HG03175 (cell line): Measurements from ENCODE around the gene MYO15B.
A peak's percentile ranks its signal among the peaks of the same experiment; 100 is the strongest.
"Not testable (repeated sequence)": the region's sequence is repeated elsewhere in the genome, so short reads cannot be mapped to it uniquely, and the experiment has no call there.

Experiments used
- ATAC-seq: cut with Tn5 transposase; IDR thresholded peaks from one replicate; pipeline ENCODE4 v1.9.1; 2021; ENCODE audit warnings: mild to moderate bottlenecking, moderate library complexity; ENCODE audit not compliant: unreplicated experiment

MYO15B gene

DNA sequence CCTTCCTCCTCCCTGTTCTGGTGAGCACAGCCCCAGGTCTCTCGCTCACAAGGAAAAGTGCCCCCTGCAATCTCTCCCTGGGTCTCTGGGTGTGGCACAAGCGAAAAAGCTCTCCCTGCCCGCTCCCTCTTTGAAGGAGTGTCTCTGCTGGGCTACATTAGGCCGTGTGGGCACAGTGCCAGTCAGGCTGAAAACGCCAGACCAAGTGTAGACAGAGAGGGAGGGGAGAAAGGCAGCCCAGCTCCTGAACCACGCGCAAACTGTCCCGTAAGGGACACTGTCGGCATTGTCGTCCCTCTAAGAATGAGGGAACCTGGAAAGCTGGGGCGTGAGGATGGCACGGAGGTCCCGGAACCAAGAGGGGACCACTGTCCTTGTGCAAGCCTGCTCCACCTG, 49.5 kb downstream of the MYO15B start:
- ATAC-seq, result no peak

DNA sequence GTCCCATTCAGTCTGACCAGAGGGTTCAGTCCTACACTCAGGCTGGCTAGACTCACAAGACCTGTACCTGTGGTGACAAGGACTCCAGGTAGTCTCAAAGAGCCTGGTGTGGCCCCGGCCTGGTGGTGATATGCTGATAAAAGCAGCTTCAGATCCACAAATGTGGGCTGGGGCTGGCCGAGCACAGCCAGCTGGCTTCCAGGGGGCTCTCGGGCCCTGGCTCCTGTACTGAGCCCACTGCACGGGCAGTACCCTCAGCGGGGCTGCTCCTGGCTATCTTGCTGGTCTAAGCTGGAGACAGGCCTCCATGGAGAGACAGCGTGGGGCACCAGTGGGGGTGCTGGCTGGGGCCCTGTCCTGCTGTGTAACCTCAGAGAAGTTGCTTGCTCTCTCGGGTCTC, 50.0 kb downstream of the MYO15B start:
- no peak for ATAC-seq

DNA sequence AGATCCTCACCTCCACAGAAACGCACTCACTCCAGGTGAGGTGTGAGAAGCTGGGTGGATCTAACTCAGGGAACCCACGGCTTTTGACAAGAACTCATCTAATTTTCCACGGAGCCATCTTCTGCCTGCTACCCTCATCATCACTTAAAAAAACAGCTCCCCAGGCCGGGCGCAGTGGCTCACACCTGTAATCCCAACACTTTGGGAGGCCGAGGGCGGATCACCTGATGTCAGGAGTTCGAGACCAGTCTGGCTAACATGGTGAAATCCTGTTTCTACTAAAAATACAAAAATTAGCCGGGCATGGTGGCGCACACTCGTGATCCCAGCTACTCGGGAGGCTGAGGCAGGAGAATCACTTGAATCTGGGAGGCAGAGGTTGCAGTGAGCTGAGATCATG, 50.4 kb downstream of the MYO15B start:
- not testable (repeated sequence) for ATAC-seq

DNA sequence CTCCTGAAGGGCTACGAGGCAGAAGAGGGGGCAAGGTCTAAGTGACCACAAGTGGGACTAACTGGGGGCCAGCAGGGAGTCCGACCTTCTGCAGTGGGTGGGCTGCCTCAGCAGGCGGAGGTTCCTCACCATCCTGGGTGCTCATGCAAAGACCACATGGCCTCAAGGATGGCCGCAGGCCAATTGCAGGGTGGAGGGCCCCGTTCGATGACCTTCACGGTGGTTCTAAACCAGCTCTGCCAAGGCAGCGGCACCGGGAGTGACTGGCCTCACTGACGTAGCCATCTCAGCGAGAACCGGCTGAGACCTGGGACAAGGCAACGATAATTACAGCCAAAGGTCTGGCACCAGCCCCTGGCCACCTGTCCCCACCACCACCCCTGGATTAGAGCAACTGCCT, 51.3 kb downstream of the MYO15B start:
- no peak for ATAC-seq

DNA sequence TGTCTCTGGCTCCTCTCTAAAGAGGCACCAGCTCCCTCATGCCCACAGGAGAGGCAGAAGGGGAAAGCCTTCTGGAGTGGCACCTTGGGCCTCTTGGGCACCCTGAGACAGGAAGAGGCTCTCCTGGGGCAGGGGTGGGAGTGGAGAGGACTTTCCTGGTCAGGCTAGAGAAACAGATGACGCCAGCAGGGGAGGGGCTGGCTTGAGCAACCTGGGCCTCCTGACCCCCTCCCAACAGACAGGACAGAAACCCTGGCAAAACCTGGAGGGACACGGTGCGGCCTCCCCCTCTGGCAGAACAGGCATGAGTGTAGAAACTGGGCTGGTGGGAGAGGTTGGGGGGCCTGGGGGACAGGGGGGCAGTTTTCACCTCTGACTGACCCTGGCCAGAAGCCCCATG, 51.7 kb downstream of the MYO15B start:
- ATAC-seq, result no peak

DNA sequence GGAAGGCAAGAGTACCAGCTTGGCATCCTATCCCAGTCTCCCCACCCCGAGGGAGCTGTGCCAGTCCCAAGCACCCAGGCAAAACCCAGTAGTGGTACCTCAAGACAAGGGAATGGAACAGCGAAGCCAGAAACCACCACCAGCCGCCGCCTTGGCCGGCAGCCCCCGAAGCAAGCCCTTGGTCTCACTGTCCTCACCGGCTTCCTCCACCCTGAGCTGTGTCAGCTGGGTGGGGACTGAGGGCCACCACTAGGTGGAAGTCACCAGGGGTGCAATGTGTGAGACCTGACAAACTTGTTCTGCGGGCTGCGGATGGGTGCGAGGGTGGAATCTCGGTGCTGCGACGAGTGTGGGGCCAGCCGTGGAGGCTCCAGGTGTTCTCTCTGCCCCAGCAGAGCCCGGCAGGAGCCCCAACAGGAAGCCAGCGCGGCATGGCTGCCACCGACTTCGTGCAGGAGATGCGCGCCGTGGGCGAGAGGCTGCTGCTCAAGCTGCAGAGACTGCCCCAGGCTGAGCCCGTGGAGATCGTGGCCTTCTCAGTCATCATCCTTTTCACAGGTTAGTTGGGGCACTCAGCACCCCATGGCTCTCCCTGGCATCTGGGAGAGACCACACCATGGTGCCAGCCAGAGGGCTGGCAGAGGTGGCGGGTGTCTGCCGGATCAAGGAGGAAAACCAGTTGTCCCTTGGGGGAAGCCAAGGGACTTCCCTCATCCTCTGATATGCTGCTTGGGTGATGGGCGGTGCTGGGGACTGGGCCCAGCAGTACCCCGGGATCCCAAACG, 52.4 kb downstream of the MYO15B start:
- no peak for ATAC-seq

DNA sequence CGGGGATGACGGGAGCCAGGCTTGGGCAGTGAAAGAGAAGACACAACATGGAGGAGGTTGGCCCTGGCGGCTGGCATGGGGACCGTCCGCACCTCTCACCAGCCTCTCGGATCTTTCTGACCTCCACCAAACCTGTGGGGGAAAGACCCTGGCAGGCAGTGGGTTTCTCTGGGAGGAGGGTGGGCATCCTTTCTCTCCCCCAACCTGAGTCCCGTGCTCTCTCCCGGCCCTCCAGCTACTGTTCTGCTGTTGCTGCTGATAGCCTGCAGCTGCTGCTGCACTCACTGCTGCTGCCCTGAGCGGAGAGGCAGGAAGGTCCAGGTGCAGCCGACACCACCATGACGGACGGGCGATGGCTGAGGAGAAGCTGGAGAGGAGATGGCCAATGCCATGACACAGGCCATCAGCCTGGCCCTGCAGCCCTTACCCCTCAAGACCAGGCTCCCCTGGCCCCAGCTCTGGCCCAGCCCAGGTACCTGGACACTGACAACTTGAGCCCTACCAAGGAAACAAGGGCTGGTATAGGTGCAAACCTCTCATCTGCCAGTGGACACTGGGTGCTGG, 53.0 kb downstream of the MYO15B start:
- ATAC-seq, result no peak

DNA sequence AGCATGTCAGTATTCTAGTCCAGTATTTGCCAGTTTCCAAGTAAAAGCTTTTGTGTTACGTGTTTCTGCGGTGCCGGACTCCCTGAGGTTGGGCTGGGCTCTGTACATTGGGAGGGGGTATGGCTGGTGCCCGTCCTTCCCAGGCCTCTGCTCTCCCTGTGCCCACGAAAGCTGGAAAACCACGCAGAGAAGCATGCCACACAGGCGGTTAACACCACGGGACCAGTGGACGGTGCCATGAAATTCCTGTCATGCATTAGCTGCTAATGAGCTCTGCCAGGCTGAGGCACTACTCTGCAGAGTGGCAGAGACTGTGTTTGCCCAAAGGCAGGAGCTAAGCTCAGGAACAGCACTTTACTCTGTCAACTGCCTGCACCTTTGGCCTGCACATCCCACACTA, 53.7 kb downstream of the MYO15B start:
- no peak for ATAC-seq

DNA sequence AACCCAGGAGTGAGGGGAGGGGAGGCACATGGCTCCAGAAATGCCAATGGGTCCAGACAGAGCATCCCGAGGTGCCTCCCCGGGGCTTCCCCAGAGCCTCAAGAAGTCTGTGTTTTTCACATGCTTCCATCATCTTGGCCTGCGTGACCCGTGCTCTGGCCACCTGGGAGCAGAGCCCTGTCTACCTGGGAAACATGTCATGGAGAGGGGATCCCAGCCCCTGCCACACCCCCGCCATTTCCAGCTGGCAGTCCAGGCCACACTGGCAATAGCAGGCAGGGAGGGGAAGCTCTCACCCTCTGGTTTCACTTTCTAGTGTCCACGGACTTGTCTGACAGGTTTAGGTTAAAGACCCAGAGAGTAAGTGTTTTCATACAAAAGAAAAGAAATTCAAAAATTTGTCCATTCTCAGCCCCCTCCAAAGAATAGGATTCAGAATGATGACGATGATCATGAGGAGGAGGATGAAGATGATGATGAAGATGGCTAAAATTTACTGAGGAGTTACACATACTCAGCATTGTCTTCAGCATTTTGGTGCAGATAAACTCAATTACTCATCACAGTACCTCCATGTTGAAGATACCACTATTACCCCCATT, 54.7 kb downstream of the MYO15B start:
- no peak for ATAC-seq

DNA sequence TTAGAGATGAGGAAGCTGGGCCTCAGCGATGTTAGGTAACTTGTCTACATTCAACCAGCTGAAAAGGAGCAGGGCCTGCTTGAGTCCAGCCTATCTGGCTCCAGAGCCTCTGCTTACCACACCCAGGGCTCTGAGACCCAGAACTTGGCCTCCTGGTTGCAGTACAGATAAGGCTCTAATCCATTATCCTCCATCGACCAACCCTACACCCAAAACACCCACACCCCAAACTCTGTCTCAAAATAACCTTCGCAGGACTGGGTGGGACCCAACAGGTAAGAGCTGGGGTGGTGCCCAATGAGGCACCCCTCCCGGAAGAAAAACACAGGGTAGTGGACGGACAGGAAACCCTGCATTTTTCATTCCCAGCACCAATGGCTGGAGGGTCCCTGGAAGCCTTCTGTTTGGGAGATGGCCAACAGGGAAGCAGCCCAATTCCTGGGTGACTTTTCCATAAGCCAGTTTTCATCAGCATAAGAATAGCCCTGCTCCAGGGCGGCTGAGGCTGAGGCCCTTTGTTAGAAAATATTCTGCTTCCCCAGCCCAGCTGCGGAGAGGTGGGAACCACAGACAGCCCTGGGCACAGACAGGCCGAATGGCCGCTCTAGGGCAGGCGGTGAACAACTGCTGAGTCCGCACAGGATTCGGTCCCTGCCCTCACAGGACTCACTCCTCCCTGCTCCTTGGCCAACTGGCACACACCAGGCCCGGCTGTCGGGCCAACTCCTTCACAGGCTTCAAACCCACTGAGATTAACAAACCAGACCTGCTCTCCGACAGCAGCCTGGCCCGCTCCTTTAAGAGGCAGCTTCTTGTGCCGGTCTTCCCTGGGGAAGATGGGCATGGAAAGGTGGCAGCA, 55.4 kb downstream of the MYO15B start:
- ATAC-seq, result no peak

DNA sequence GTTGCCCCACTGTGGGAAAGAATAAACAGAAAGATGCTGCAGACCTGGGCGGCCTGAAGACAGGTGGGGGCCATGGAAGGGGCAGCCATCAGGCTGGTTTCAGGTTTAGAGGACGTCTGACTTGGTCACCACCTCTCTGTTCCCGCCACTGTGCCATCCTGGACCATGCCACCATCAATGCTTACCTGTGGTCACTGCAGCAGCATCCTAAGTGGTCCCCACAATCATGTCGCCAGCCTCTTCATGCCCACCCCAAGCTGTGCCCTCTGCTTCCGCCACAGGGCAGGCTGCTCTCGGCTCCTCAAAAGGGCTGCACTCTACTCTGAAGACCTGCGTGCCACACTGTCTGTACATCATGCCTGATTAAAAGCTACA, 56.0 kb downstream of the MYO15B start:
- ATAC-seq, result no peak

DNA sequence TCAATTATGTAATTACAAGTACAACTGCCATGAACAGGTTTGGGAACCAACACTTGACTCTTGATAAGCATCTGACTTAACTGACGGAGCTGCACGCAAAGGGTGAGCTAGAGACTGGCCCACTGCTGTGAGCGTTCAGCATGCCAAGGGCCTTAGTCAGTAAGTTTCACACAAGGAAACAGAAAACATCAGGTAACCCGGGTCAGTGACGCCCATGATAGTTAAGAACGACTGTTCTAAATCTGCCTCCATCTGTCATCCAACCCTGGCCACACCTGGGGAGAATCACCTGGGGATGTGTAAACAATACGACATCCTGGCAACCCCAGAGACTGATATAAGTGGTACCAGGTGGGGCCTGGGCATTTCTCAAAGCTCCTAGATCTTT, 57.9 kb downstream of the MYO15B start:
- no peak for ATAC-seq

DNA sequence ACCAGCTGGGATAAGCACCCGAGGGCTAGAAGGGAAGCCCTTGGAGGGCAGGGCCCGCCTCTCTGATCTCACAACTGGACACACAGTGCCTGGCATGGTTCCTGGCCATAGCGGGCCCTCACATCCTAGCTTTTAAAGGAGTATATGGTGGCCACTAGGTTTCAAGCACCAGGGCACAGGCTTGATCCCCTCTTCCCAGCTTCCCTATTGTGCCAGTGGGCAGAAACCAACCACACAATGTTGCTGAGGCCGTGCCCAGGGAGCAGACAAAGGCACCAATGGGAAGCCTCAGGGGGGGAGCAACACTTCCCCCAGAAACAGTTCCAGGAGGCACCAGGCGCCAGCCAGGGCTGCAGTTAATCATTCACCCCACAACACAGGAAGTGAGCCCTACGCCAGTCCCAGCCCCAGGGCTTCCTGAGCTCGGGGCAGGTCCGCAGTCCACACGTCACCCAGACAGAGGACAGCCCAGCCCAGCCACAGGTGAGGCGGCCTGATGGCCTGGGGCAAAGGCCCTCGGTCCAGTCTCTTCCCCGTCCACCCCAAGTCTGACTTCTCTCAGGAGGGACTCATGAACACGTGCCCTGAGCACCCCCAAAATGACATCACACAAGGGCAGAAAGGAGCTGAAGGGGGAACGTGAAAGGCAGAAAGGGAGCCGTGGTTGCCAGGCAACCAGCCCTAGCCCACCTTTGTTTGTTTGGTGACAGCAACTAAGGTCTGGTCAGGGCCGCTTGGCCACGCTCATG, 58.5 kb downstream of the MYO15B start:
- ATAC-seq, result peak; percentile 87

DNA sequence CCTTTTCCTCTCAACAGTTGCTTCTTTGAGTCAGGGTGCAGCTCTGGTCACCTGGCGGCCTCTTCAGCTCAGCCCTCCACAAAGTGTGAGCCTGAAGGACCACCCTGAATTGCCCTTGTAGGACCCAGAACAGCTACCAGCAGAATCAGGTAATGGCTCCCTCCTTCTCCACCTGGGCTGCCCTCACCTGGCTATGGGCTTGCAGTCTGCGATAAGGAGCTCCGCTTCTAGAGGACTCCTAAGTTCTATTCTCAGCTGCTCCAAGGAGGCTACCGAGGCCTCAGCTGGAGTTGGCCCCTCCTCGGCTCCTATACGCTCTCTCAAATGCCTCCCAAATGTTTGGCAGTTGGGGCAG, 59.0 kb downstream of the MYO15B start:
- ATAC-seq, result peak; percentile 11

DNA sequence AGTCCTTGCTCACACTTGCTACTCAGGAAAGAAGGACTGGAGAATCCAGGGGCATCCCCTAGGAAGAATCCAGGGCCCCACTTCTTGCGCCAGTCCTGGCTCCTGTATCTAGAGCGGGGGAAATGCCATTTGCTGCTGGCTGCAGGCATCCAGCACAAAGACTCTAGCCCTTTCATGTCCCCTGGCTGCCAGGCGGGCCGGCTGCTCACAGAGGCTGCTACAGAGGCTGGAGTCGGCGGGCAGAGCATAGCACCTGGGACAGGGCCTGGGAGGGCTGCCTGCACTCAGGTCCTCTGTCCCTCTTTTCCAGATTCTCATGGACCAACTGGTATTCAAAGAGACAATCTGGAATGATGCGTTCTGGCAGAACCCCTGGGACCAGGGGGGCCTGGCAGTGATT, 59.5 kb downstream of the MYO15B start:
- no peak for ATAC-seq

DNA sequence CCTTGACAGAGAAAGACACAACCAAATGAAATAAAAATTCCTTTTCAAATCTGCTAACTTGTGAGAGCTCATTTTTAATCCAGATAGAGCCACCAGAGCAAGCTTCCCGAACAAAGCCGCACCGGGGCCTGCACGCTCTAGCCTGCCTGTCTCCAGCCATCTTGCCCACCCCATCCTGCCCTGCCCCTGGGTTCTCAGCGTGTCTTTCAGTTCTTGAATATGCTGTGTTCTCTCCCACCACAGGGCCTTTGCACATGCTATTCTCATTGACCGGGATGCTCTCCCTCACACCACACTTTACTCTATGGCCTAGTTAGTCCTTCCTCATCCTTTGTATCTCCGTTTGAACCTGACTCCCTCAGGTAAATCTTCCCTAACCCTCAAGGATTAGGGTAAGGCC, 60.3 kb downstream of the MYO15B start:
- no peak for ATAC-seq

DNA sequence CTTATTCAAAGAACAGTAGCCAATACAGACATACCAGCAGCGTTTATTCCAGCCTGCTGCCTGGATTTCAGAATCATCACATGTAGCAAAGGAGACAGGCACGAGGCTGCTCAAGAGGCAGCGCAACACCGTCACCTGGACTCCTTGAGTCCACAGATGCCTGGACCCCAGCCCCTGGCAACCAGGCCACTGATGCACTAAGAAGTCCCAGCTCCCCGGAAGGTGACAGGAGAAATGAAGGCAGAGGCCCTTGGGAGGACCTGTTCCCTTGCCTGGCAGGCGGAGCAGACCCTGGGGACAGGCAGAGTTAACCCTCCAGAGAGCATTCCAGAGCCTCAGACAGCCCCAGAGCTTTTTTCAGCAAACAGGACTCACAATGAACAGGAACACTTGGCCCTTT, 62.1 kb downstream of the MYO15B start:
- ATAC-seq, result no peak

DNA sequence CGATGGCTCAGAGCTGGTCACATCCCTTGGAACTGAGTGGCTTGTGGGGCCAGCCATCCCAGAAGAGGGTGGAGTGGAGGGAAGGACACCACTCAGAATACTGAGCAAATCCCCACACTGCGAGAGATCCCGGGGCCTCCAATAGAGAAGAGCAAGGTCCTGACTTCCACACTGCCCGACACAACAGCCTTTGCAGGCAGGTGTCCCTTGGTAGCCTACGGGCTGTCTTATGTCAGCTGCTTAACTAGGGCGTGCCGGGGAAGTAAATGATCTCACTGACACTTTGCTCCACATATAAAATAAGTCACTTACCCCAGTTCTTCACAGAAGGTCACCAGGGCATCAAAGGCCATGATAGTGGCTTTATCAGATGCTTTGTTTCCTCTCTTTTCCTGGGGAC, 63.3 kb downstream of the MYO15B start:
- ATAC-seq, result no peak

DNA sequence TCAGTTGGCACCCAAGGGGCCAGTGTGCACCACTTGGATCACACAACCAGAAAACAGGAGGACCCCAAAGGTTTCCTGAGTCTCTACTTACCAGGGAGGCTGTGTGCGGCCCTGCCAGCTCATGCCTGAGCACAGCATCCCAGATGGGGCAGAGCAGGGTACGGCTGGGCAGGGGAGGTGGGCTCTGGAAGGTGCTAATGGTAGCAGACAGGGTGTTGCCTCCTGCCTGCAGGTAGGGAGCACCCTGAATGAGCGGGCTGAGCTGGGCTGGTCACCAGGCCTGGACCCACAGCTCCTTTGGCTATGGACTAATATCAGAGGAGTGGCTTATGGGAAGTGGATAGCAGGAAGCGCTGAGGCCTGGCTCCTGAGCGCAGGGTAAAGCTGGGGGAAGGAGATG, 64.7 kb downstream of the MYO15B start:
- no peak for ATAC-seq

DNA sequence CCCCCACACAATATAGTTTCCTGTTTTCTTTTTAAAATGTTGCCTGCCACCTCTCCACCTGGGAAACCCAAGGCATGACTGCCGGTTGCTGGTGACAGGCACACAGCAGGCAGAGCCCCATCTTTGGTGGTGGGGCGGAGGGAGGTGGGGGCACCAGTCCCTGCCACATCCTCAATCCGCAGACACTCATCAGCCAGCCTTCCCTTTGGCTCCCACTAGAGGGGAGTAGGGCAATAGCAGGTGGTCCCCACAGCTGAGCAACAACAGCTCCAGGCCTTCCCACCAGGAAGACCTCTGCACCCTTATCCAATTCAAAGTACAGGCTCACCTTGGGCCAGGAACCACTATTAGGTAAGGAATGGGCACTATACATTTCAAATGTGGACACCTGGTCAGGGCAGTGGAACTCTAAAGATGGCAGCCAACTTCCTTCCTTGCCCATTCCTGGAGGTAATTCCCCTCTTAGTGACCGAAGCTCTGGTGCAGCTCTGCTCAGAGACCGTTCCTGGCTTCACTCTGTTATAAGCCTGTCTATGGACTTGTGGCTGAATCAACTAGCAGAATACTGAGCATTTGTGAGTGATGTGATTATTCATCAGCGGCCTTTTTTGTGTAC, 65.4 kb downstream of the MYO15B start:
- ATAC-seq, result no peak

DNA sequence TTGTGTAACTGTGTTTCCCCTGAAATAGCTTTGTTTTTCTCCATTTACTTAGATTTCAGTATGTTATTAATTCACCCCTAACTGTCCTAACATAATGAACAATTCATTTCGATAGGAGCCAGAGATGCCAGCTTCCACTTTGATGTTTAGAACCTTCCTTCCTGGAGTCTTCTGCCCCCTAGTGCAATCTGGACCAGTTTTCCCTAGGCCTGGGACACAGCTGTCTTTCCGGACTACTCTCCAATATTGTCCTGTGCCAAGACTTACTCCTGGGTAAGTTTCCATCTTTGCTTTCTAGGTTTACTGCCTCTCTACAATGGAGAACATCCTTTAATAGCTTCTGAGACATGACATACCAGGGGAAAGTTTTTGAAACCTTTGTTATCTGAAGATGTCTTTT, 66.6 kb downstream of the MYO15B start:
- no peak for ATAC-seq
